ENCODE data around the gene MAML1.

GRCh38 chr5:179730852-179731251 is 1.8 kb upstream of the MAML1 start:
- no peak for TF ChIP-seq CTCF (IDR thresholded peaks at IDR 0.05; ENCODE audit: borderline replicate concordance, extremely low read depth, low read length, poor library complexity, severe bottlenecking)
- TF ChIP-seq EZH2 (IDR thresholded peaks at IDR 0.05; ENCODE audit: borderline replicate concordance, low read depth, low read length, severe bottlenecking): no peak
